HepG2 (cell line): ENCODE data around the gene CAMK2D. TPM values are rescaled to one million over a fixed set of nuclear protein-coding genes. Genes with fewer than 3 reads are reported as not detected.
A peak's percentile ranks its signal among the peaks of the same experiment; 100 is the strongest.

Source experiments
- CENPX ChIP-seq: sonication (generic); formaldehyde crosslinking; IDR thresholded peaks from 2 replicates; pipeline ENCODE4 v1.9.0; 2021; ENCODE audit warnings: mild to moderate bottlenecking, missing genetic modification reagents, moderate library complexity
- EED ChIP-seq: sonication (generic); formaldehyde crosslinking; IDR thresholded peaks from 2 replicates; pipeline ENCODE4 v1.5.0; 2020; ENCODE audit warnings: mild to moderate bottlenecking, missing genetic modification reagents
- FOXP4 ChIP-seq: sonication (generic); formaldehyde crosslinking; IDR thresholded peaks from 2 replicates; pipeline ENCODE4 v1.4.0; 2020; ENCODE audit warnings: missing genetic modification reagents
- HIC2 ChIP-seq: sonication (generic); formaldehyde crosslinking; IDR thresholded peaks from 2 replicates; pipeline ENCODE4 v1.9.0; 2022; ENCODE audit warnings: low read depth, missing genetic modification reagents
- KAT2B ChIP-seq: fragments of 150-350 bp; IDR thresholded peaks from 2 replicates; pipeline ENCODE4 v1.6.1; 2014; ENCODE audit warnings: low read depth, low read length, borderline replicate concordance
- PRPF4 ChIP-seq: fragments of 200-400 bp; formaldehyde crosslinking; IDR thresholded peaks from 2 replicates; pipeline ENCODE4 v1.6.1; 2016; ENCODE audit warnings: low read length, low read depth; ENCODE audit not compliant: poor library complexity, severe bottlenecking
- RFX5 ChIP-seq: IDR thresholded peaks from 2 replicates; pipeline ENCODE4 v1.6.1; 2011; ENCODE audit warnings: low read depth, low read length, improper control_type of control experiment
- SMC3 ChIP-seq: IDR thresholded peaks from 2 replicates; pipeline ENCODE4 v1.6.1; 2011; ENCODE audit warnings: low read length, improper control_type of control experiment
- SRY ChIP-seq: sonication (generic); formaldehyde crosslinking; IDR thresholded peaks from 2 replicates; pipeline ENCODE4 v1.8.0; 2022; ENCODE audit warnings: mild to moderate bottlenecking, missing genetic modification reagents
- U2AF2 ChIP-seq: fragments of 200-400 bp; formaldehyde crosslinking; IDR thresholded peaks from 2 replicates; pipeline ENCODE4 v1.6.1; 2017; ENCODE audit warnings: low read depth, mild to moderate bottlenecking, low read length
- ZBTB8A ChIP-seq: sonication (generic); formaldehyde crosslinking; IDR thresholded peaks from 2 replicates; pipeline ENCODE4 v1.4.0; 2020; ENCODE audit warnings: mild to moderate bottlenecking, low read depth, missing genetic modification reagents, borderline replicate concordance
- ZNF382 ChIP-seq: sonication (generic); formaldehyde crosslinking; IDR thresholded peaks from 2 replicates; pipeline ENCODE4 v1.5.0; 2020; ENCODE audit warnings: missing genetic modification reagents, mild to moderate bottlenecking, borderline replicate concordance
- ZNF543 ChIP-seq: sonication (generic); formaldehyde crosslinking; IDR thresholded peaks from 2 replicates; pipeline ENCODE4 v1.4.0; 2020; ENCODE audit warnings: mild to moderate bottlenecking, missing genetic modification reagents
- polyA plus RNA-seq, 8 experiments: library from polyadenylated mRNA; depleted of rRNA in 3 of 8; stranded (reverse) in 7 of 8; unstranded in 1 of 8; fragments of >200 nt; fragmentation: Illumina TruSeq in 4 of 8; extraction: Trizol in 4 of 8; gene quantifications; 2 replicates each; pipeline versions ENCODE4 v1.2.1 to v1.2.3, GENCODE V29; 2011 to 2016; ENCODE audit warnings: low read depth in 4 of 8, missing spikeins in 1 of 8, mixed read lengths in 1 of 8; ENCODE audit not compliant: insufficient read depth in 1 of 8
- total RNA-seq, 5 experiments: library from RNA; depleted of rRNA; stranded (reverse); fragments of >200 nt; fragmentation: Illumina TruSeq; extraction: Trizol; gene quantifications; 2 replicates each; pipeline ENCODE4 v1.2.3, GENCODE V29; 2016; ENCODE audit warnings: low read depth in 1 of 5
- TF ChIP-seq, protein P1 (sequence below): sonication (generic); formaldehyde crosslinking; IDR thresholded peaks from 2 replicates; pipeline ENCODE4 v1.4.0; 2020; ENCODE audit warnings: mild to moderate bottlenecking, missing genetic modification reagents

The CAMK2D gene
- total and polyA plus RNA-seq, 2 of the 13 experiments (the other 11 are each of a cell fraction or from before 2014, with no cell fraction given), result 18.0 to 65.4 TPM

GRCh38 chr4:113547487-113548042 is 214.0 kb downstream of the CAMK2D start (continued):
- no peak for TF ChIP-seq ZBTB8A
- no peak for TF ChIP-seq ZNF382 (CRISPR knock-in tag)
- no peak for TF ChIP-seq KAT2B
- no peak for TF ChIP-seq HIC2 (CRISPR knock-in tag)
- peak; percentile 98 for TF ChIP-seq SMC3
- TF ChIP-seq CENPX (CRISPR knock-in tag), result no peak
- TF ChIP-seq EED (CRISPR knock-in tag), result no peak
- peak; percentile 97 for TF ChIP-seq FOXP4
- no peak for TF ChIP-seq U2AF2
- TF ChIP-seq ZNF543, result no peak
- no peak for TF ChIP-seq PRPF4
- no peak for TF ChIP-seq SRY (CRISPR knock-in tag)
- no peak for TF ChIP-seq RFX5
- TF ChIP-seq, protein P1, sequence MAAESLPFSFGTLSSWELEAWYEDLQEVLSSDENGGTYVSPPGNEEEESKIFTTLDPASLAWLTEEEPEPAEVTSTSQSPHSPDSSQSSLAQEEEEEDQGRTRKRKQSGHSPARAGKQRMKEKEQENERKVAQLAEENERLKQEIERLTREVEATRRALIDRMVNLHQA (CRISPR knock-in tag), result no peak
